Tibial nerve (tissue), 4 donors: ENCODE data around the gene TPSD1.
"Not testable (repeated sequence)": the region's sequence is repeated elsewhere in the genome, so short reads cannot be mapped to it uniquely, and the experiment has no call there.

ENCODE experiments used
- CTCF ChIP-seq, 5 experiments: fragments of 200-600 bp in 3 of 5; fragments of 450-650 bp in 2 of 5; sonication (generic) in 3 of 5; IDR thresholded peaks; one replicate each; pipeline ENCODE4 v1.5.1; 2016 to 2019; ENCODE audit warnings: antibody characterized with exemption in 5 of 5, mild to moderate bottlenecking in 3 of 5, moderate library complexity in 2 of 5
- EP300 ChIP-seq, 2 donors: sonication (generic); formaldehyde crosslinking; IDR thresholded peaks; one replicate each; pipeline ENCODE4 v1.6.1; 2017; ENCODE audit warnings: antibody characterized with exemption in 2 of 2, mild to moderate bottlenecking in 1 of 2
- POLR2A ChIP-seq, 2 donors: fragments of 450-650 bp; IDR thresholded peaks; one replicate each; pipeline ENCODE4 v1.6.1; 2017; ENCODE audit warnings: antibody characterized with exemption in 2 of 2, mild to moderate bottlenecking in 2 of 2, moderate library complexity in 2 of 2

GRCh38 chr16:1239575-1239974 lies 16.3 kb upstream of the TPSD1 start:
- TF ChIP-seq CTCF, EP300, POLR2A (IDR thresholded peaks at IDR 0.05): not testable (repeated sequence)
